GM11168 (cell line): Measurements from ENCODE around the gene EPO.
"Not testable (repeated sequence)": the region's sequence is repeated elsewhere in the genome, so short reads cannot be mapped to it uniquely, and the experiment has no call there.

Experiments
- in situ Hi-C: fragments of 300-500 bp; cut with MboI; formaldehyde crosslinking; loops from one replicate; pipeline ENCODE4 v1.12.0; 2022; ENCODE audit warnings: low sequenced_read_pairs; ENCODE audit not compliant: unreplicated experiment

The EPO gene

GRCh38 chr7:100701089-100701488 lies 19.2 kb upstream of the EPO start:
- in situ Hi-C loops = not testable (repeated sequence)

- in situ Hi-C loops = no loop called here
Observed at GRCh38 chr7:100705320-100705752, 14.9 kb upstream of the EPO start.

GRCh38 chr7:100705753-100706671 lies 14.3 kb upstream of the EPO start, which contains the start of gene POP7:
Gene POP7, plus strand, starts transcription at chr7:100706121. Its CDS starts 710 bp downstream, at chr7:100706831.
- in situ Hi-C loops = no loop called here

- in situ Hi-C loops = no loop called here
Observed at GRCh38 chr7:100706672-100707311, 13.5 kb upstream of the EPO start.

- in situ Hi-C loops = no loop called here
Observed at GRCh38 chr7:100708395-100708794, 11.9 kb upstream of the EPO start.

- in situ Hi-C loops = loop anchor here (10.0 kb wide), 1 partner anchor 226 kb away; the partner anchor contains the start of gene NYAP1
Observed at GRCh38 chr7:100710452-100710851, 9.8 kb upstream of the EPO start.

- in situ Hi-C loops = loop anchor here (10.0 kb wide), 1 partner anchor 227 kb away; the partner anchor contains the start of gene NYAP1
Observed at GRCh38 chr7:100711369-100711768, 8.9 kb upstream of the EPO start.

GRCh38 chr7:100714725-100715124 lies 5.5 kb upstream of the EPO start:
- in situ Hi-C loops = loop anchor here (10.0 kb wide), 1 partner anchor 230 kb away; the partner anchor contains the start of gene NYAP1

GRCh38 chr7:100717073-100717472 lies 3.2 kb upstream of the EPO start:
- in situ Hi-C loops = loop anchor here (10.0 kb wide), 1 partner anchor 232 kb away; the partner anchor contains the start of gene NYAP1

- in situ Hi-C loops = loop anchor here (10.0 kb wide), 1 partner anchor 235 kb away; the partner anchor contains the start of gene NYAP1
Observed at GRCh38 chr7:100719523-100720278, 567 bp upstream of the EPO start.

- in situ Hi-C loops = no loop called here
Observed at GRCh38 chr7:100720671-100721504, 620 bp downstream of the EPO start.

GRCh38 chr7:100721505-100721812 lies 1.2 kb downstream of the EPO start:
- in situ Hi-C loops = no loop called here

GRCh38 chr7:100722480-100723212 lies 2.4 kb downstream of the EPO start:
- in situ Hi-C loops = no loop called here

GRCh38 chr7:100723732-100724275 lies 3.5 kb downstream of the EPO start:
- in situ Hi-C loops = no loop called here

GRCh38 chr7:100724364-100724763 lies 4.1 kb downstream of the EPO start:
- in situ Hi-C loops = not testable (repeated sequence)

GRCh38 chr7:100726996-100727761 lies 6.9 kb downstream of the EPO start:
- in situ Hi-C loops = no loop called here

- in situ Hi-C loops = no loop called here
Observed at GRCh38 chr7:100728196-100728595, 7.9 kb downstream of the EPO start.
